Measurements from ENCODE around the gene MARF1. TPM values are rescaled to one million over a fixed set of nuclear protein-coding genes. Genes with fewer than 3 reads are reported as not detected.

MARF1 gene
- total RNA-seq, 1 experiment from 2014 or later, result 3.3 TPM

Other genes starting within 250 kb of the MARF1 start
- not detected in 2 replicates for gene MPV17L, start 247.4 kb downstream of the MARF1 start, total RNA-seq (2014; rRNA removed; shearing (Covaris generic))
- 0.61 and 1.1 TPM in 2 replicates for gene BMERB1, start 208.6 kb downstream of the MARF1 start, total RNA-seq (2014; rRNA removed; shearing (Covaris generic))
- 35.5 and 41.2 TPM in 2 replicates for gene NDE1, start 7.1 kb upstream of the MARF1 start, total RNA-seq (2014; rRNA removed; shearing (Covaris generic))
- gene MYH11, start 213.9 kb upstream of the MARF1 start, total RNA-seq (2014; rRNA removed; shearing (Covaris generic)), result 0.05 TPM in 1 of 2 replicates, not detected in the other
- 17.3 and 19.2 TPM in 2 replicates for gene CEP20, start 245.4 kb upstream of the MARF1 start, total RNA-seq (2014; rRNA removed; shearing (Covaris generic))

All from HT-29 (cell line).